Uterus (tissue), 4 donors: Measurements from ENCODE around the gene KCNIP1. TPM values are rescaled to one million over a fixed set of nuclear protein-coding genes. Genes with fewer than 3 reads are reported as not detected.

ENCODE experiments used
- DNase-seq, 2 donors: peaks; one replicate each; pipeline ENCODE4 v3.0.0-alpha.2; 2019 to 2020
- H3K27ac ChIP-seq, 2 donors: fragments of 200-600 bp; sonication (generic); 1 replicate in 1 of 2; 2 replicates in 1 of 2; pipeline ENCODE4 v1.5.1; 2016 to 2018
- H3K27me3 ChIP-seq, 2 donors: fragments of 200-600 bp; sonication (generic); one replicate each; pipeline ENCODE4 v1.5.1; 2018 to 2019; ENCODE audit warnings: control low read depth in 1 of 2
- H3K36me3 ChIP-seq, 2 donors: fragments of 200-600 bp; sonication (generic); one replicate each; pipeline ENCODE4 v1.5.1; 2019; ENCODE audit warnings: control low read depth in 1 of 2
- H3K4me1 ChIP-seq, 2 donors: fragments of 200-600 bp; sonication (generic); one replicate each; pipeline ENCODE4 v1.5.1; 2018 to 2019; ENCODE audit warnings: control low read depth in 1 of 2
- H3K4me3 ChIP-seq, 2 donors: fragments of 200-600 bp; sonication (generic); 1 replicate in 1 of 2; 2 replicates in 1 of 2; pipeline ENCODE4 v1.5.1; 2018 to 2019; ENCODE audit warnings: mild to moderate bottlenecking in 1 of 2
- H3K9me3 ChIP-seq, 2 donors: fragments of 200-600 bp; sonication (generic); one replicate each; pipeline ENCODE4 v1.5.1; 2019; ENCODE audit warnings: control low read depth in 1 of 2
- POLR2A ChIP-seq, 2 donors: fragments of 450-650 bp; IDR thresholded peaks; one replicate each; pipeline ENCODE4 v1.6.1; 2016; ENCODE audit warnings: antibody characterized with exemption in 2 of 2, mild to moderate bottlenecking in 1 of 2, moderate library complexity in 1 of 2
- intact Hi-C: fragments of 100-400 bp; cut with DNase I; formaldehyde crosslinking; loops from one replicate; pipeline ENCODE4 v1.15.1; 2023; ENCODE audit warnings: low total_unique reads
- total RNA-seq, 4 donors: library from RNA; depleted of rRNA in 3 of 4; stranded (reverse); fragments of >200 nt in 3 of 4; gene quantifications; one replicate each; pipeline versions ENCODE4 v1.1.0 to v1.2.4, GENCODE V29; 2014 to 2023
- TF ChIP-seq, protein P1 (sequence below), 4 experiments: fragments of 200-600 bp in 2 of 4; fragments of 450-650 bp in 2 of 4; sonication (generic) in 2 of 4; IDR thresholded peaks; one replicate each; pipeline ENCODE4 v1.5.1; 2016 to 2019; ENCODE audit warnings: antibody characterized with exemption in 4 of 4, mild to moderate bottlenecking in 2 of 4, moderate library complexity in 1 of 4
- donor health status: DM: yes; HTN: yes; CAD: no.

Gene KCNIP1
- total RNA-seq, 4 donors from 2014 or later = 1.3 to 7.0 (median 3.9) TPM

DNA sequence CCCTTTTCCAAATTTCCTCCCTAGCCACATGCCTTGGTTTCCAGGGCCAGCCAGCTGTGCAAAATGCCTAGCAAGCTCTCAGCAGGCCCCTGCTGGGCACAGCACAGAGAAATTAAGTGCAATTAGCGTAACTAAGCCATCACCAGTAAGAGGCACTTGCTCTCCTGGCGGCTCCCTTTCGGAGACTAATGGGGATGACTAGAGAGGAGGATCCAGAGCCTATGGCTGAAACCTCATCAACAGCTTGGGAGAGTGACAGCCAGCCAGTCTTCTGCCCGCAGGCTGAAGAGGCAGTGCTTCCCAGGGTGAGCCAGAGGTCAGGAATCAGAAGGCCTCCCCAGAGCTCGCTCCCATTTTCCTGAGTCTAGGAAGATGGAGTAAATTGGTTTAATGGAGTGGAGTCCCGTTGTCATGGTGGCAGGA lies 108.4 kb downstream of the KCNIP1 start:
- Histone ChIP-seq H3K4me3 (no peak overlapping the region), H3K9me3 (no peaks in the 10 kb centered on the region), H3K27me3 (no peaks in the 10 kb centered on the region), H3K36me3 (no peaks in the 10 kb centered on the region), H3K4me1 (no peaks in the 10 kb centered on the region), H3K27ac (no peak overlapping the region)
- intact Hi-C loops = no loop called here
- no peak for DNase-seq
- no peak for TF ChIP-seq POLR2A (IDR thresholded peaks at IDR 0.05)
- TF ChIP-seq, protein P1, sequence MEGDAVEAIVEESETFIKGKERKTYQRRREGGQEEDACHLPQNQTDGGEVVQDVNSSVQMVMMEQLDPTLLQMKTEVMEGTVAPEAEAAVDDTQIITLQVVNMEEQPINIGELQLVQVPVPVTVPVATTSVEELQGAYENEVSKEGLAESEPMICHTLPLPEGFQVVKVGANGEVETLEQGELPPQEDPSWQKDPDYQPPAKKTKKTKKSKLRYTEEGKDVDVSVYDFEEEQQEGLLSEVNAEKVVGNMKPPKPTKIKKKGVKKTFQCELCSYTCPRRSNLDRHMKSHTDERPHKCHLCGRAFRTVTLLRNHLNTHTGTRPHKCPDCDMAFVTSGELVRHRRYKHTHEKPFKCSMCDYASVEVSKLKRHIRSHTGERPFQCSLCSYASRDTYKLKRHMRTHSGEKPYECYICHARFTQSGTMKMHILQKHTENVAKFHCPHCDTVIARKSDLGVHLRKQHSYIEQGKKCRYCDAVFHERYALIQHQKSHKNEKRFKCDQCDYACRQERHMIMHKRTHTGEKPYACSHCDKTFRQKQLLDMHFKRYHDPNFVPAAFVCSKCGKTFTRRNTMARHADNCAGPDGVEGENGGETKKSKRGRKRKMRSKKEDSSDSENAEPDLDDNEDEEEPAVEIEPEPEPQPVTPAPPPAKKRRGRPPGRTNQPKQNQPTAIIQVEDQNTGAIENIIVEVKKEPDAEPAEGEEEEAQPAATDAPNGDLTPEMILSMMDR (IDR thresholded peaks at IDR 0.05) = no peak

DNA sequence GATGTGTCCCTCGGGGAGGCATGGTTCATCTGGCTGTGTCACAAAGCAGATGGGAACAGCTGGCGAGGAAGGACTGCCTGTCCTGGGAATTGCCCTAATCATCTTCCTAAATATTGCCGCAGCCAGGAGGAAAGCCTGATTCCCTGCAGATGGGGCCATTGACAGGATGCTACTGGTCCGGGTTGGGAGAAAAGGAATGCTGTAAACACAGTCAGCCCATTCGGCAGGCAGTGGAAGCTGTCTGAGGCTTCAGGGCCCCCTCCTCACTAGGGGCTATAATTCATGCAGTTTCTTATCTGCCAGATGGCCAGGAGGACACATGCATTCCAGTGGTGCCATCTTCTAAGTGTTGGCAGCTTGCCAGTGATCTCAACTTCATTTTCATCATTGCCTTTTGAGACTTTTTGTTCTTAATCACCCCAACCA lies 110.3 kb downstream of the KCNIP1 start:
- no peak for TF ChIP-seq POLR2A (IDR thresholded peaks at IDR 0.05)
- TF ChIP-seq, protein P1 (IDR thresholded peaks at IDR 0.05) = no peak
- DNase-seq = no peak

DNA sequence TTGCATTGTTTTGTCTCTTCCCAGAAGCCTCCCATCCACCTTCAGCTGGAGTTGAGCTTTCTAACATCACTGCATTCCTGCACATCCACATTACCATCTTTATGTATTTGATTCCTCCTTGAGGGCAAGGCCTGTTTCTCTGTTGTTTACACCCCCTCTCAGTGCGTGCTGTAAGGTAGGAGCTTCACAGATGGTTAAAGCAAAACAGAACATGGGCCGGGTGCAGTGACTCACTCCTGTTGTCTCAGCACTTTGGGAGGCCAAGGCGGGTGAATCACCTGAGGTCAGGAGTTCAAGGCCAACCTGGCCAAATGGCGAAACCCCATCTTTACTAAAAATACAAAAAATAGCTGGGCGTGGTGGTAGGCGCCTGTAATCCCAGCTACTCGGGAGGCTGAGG lies 110.9 kb downstream of the KCNIP1 start:
- TF ChIP-seq POLR2A (IDR thresholded peaks at IDR 0.05) = no peak
- TF ChIP-seq, protein P1 (IDR thresholded peaks at IDR 0.05) = no peak
- H3K27me3 ChIP-seq = no peaks in the 10 kb centered on the region
- intact Hi-C loops = no loop called here
- no peaks in the 10 kb centered on the region for H3K4me1 ChIP-seq
- H3K4me3 ChIP-seq = no peak overlapping the region
- H3K27ac ChIP-seq = no peak overlapping the region
- DNase-seq = no peak
- H3K36me3 ChIP-seq = no peaks in the 10 kb centered on the region
- no peaks in the 10 kb centered on the region for H3K9me3 ChIP-seq

More for the DNA sequence above, 110.3 kb downstream of the KCNIP1 start:
- no peak overlapping the region for H3K4me3 ChIP-seq
- intact Hi-C loops = no loop called here
- no peaks in the 10 kb centered on the region for H3K4me1 ChIP-seq
- H3K27me3 ChIP-seq = no peaks in the 10 kb centered on the region
- H3K9me3 ChIP-seq = no peaks in the 10 kb centered on the region
- H3K36me3 ChIP-seq = no peaks in the 10 kb centered on the region
- no peak overlapping the region for H3K27ac ChIP-seq

DNA sequence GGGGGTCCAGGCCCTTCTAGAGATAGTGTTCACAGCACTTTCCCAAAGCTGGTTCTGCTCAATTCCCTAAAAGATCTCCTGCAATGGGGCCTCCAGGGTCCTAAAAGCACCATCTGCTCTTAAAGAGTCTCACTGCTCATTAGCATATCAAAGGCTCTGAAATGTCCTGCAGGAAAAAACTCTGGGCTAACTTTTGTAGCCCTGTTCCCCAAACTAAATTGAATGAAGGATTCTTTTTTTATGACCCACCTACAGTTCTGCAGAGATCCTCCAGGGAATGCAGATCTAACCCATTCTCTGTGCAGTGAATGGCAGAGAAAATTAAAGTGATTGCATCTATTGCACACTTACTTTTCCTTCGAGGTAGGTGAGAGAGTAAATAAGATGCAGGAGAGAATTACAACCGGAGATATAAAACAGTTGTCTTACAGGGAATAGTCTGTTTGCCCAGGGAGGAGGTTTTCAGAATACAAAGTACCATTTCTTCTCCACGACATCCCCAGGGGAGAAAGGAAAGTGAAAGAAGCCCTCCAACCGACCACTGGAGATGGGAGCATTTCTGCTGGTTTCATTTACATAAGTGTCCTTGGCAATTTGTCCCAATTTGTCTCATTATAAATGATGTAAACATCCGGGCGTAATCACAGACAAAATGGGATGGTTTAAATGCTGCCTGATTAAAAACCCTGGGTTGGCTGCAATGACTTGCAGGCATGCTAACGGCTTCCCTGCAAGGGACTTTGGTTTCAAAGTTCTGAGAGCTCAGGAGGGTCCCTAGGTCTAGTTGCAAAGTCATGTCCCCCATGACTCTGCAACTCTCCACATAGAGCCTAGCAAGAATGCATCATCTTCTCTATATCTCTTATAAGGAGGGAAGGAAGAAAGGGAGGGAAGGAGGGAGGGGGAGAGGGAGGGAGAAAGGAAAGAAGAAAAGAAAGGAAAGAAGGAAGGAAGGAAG lies 114.0 kb downstream of the KCNIP1 start:
- Histone ChIP-seq H3K4me1 (no peaks in the 10 kb centered on the region), H3K27me3 (no peaks in the 10 kb centered on the region), H3K9me3 (no peaks in the 10 kb centered on the region), H3K4me3 (no peak overlapping the region), H3K36me3 (no peaks in the 10 kb centered on the region), H3K27ac (no peak overlapping the region)
- intact Hi-C loops = no loop called here
- no peak for DNase-seq
- TF ChIP-seq, protein P1 (IDR thresholded peaks at IDR 0.05) = no peak
- no peak for TF ChIP-seq POLR2A (IDR thresholded peaks at IDR 0.05)

DNA sequence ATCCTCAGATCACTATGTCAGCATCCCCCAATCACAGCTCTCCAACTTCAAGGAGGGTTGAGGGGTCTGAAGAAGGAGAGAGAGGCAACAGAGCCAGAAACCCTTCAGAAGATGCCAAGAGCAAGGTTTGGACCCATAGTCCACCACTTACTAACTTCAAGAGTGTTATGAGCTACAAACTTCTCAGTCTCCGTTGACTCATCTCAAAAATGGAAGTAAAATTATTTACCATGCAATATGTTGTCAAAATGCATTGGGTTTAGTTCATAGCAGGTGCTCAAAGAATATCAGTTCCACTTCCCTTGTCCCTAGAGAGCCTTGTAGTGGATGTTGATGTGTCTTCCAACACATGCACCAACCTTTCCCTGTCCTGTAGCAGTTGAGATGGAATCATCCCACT lies 116.0 kb downstream of the KCNIP1 start:
- intact Hi-C loops = loop anchor here (10.0 kb wide), 1 partner anchor 395 kb away; no protein-coding TSS in a partner anchor
- TF ChIP-seq, protein P1 (IDR thresholded peaks at IDR 0.05) = no peak
- TF ChIP-seq POLR2A (IDR thresholded peaks at IDR 0.05) = no peak
- DNase-seq = no peak

More for the DNA sequence above, 116.0 kb downstream of the KCNIP1 start:
- Histone ChIP-seq H3K4me1 (no peaks in the 10 kb centered on the region), H3K4me3 (no peak overlapping the region), H3K27ac (no peak overlapping the region), H3K9me3 (no peaks in the 10 kb centered on the region), H3K36me3 (no peaks in the 10 kb centered on the region), H3K27me3 (no peaks in the 10 kb centered on the region)
